ENCODE data around the gene SLC25A12.

DNA sequence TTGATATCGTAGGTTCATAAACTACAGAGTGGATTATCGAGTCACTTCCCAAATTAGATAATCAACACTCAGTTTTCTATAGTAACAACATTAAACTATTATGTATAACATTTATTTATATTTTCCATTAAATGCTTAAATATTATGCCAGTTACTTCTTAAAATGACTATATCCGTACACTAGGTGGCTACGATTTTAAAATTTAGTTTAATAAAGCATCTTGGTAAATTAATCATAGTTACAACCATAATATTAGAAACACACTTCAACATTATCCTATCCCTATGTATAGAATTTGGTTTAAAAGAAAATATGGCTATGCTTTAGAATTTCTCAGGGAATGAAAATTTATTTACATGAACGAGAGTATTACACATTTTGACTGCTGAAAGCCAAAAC is 80.3 kb downstream of the SLC25A12 start:
- TF ChIP-seq, protein P1, sequence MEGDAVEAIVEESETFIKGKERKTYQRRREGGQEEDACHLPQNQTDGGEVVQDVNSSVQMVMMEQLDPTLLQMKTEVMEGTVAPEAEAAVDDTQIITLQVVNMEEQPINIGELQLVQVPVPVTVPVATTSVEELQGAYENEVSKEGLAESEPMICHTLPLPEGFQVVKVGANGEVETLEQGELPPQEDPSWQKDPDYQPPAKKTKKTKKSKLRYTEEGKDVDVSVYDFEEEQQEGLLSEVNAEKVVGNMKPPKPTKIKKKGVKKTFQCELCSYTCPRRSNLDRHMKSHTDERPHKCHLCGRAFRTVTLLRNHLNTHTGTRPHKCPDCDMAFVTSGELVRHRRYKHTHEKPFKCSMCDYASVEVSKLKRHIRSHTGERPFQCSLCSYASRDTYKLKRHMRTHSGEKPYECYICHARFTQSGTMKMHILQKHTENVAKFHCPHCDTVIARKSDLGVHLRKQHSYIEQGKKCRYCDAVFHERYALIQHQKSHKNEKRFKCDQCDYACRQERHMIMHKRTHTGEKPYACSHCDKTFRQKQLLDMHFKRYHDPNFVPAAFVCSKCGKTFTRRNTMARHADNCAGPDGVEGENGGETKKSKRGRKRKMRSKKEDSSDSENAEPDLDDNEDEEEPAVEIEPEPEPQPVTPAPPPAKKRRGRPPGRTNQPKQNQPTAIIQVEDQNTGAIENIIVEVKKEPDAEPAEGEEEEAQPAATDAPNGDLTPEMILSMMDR (IDR thresholded peaks at IDR 0.05) = no peak
- TF ChIP-seq POLR2A (IDR thresholded peaks at IDR 0.05) = no peak
